OCI-LY3 (cell line): ENCODE results near the gene CCDC12.

Experiments used
- H2AFZ ChIP-seq: fragments of 200-600, 300-600 bp; shearing (Covaris generic); 2 replicates; pipeline ENCODE4 v1.6.0; 2014; ENCODE audit warnings: antibody characterized with exemption, low read depth, low read length
- H3K27ac ChIP-seq: fragments of 200-600, 300-600 bp; sonication (generic); 2 replicates; pipeline ENCODE4 v1.5.1; 2014; ENCODE audit warnings: mild to moderate bottlenecking, low read length, moderate library complexity, mixed read lengths
- H3K27me3 ChIP-seq: fragments of 200-600, 300-600 bp; sonication (generic); 2 replicates; pipeline ENCODE4 v1.6.1; 2014; ENCODE audit warnings: low read depth, low read length, mixed read lengths
- H3K36me3 ChIP-seq: fragments of 200-600, 300-600 bp; sonication (generic); replicated peaks from 2 replicates; pipeline ENCODE3; 2014; ENCODE audit warnings: low read depth, low read length, mixed read lengths
- H3K4me1 ChIP-seq: fragments of 300-600, 200-600 bp; sonication (generic); 2 replicates; pipeline ENCODE4 v1.6.1; 2014; ENCODE audit warnings: low read length, mixed read lengths
- H3K4me2 ChIP-seq: fragments of 200-600, 300-600 bp; sonication (generic); 2 replicates; pipeline ENCODE4 v1.6.1; 2014; ENCODE audit warnings: low read length, mixed read lengths
- H3K4me3 ChIP-seq: fragments of 300-600, 200-600 bp; sonication (generic); 2 replicates; pipeline ENCODE4 v1.5.1; 2014; ENCODE audit warnings: antibody characterized with exemption, mild to moderate bottlenecking, low read length, moderate library complexity
- H3K79me2 ChIP-seq: fragments of 300-600, 200-600 bp; shearing (Covaris generic); 2 replicates; pipeline ENCODE4 v1.6.1; 2014; ENCODE audit warnings: mild to moderate bottlenecking, low read length, mixed read lengths
- H3K9ac ChIP-seq: fragments of 300-600, 200-600 bp; shearing (Covaris generic); 2 replicates; pipeline ENCODE4 v1.6.0; 2014; ENCODE audit warnings: mild to moderate bottlenecking, low read length, moderate library complexity
- H3K9me3 ChIP-seq: fragments of 200-600, 300-600 bp; shearing (Covaris generic); 2 replicates; pipeline ENCODE4 v1.6.1; 2014; ENCODE audit warnings: low read length, mixed read lengths; ENCODE audit not compliant: insufficient read depth
- H4K20me1 ChIP-seq: fragments of 200-600, 300-600 bp; sonication (generic); 2 replicates; pipeline ENCODE4 v1.6.1; 2016; ENCODE audit warnings: low read length, mixed read lengths; ENCODE audit not compliant: insufficient read depth
- CTCF ChIP-seq: fragments of 200-600, 300-600 bp; sonication (generic); IDR thresholded peaks from 2 replicates; pipeline ENCODE4 v1.5.1; 2014; ENCODE audit warnings: antibody characterized with exemption, low read length, low read depth
- EZH2phosphoT487 ChIP-seq: fragments of 200-600 bp; shearing (Covaris generic); IDR thresholded peaks from 2 replicates; pipeline ENCODE4 v1.6.1; 2018; ENCODE audit warnings: antibody characterized with exemption, mixed run types, low read depth

The CCDC12 gene

GRCh38 chr3:46887980-46888494 is 88.5 kb downstream of the CCDC12 start:
- Histone ChIP-seq H3K27ac (no peak overlapping the region), H3K27me3 (peaks cover 20% of the 10 kb centered on the region), H2AFZ (no peak overlapping the region)

GRCh38 chr3:46885612-46886011 is 90.9 kb downstream of the CCDC12 start:
- Histone ChIP-seq H3K9ac (no peak overlapping the region), H3K4me3 (no peak overlapping the region), H3K36me3 (no peaks in the 10 kb centered on the region), H3K4me1 (no peaks in the 10 kb centered on the region), H3K4me2 (no peak overlapping the region), H3K27me3 (peaks cover 12% of the 10 kb centered on the region; the same call in 1 of the 2 replicates), H4K20me1 (no peaks in the 10 kb centered on the region), H3K27ac (no peak overlapping the region), H3K79me2 (no peaks in the 10 kb centered on the region), H3K9me3 (no peaks in the 10 kb centered on the region), H2AFZ (no peak overlapping the region)
- TF ChIP-seq CTCF (no peak), EZH2phosphoT487 (no peak)

More at GRCh38 chr3:46887980-46888494, 88.5 kb downstream of the CCDC12 start:
- H3K4me3 ChIP-seq, result no peak overlapping the region
- H3K4me2 ChIP-seq, result no peak overlapping the region
- no peaks in the 10 kb centered on the region for H3K36me3 ChIP-seq
- no peaks in the 10 kb centered on the region for H3K9me3 ChIP-seq
- TF ChIP-seq CTCF, result no peak
- peaks cover 9% of the 10 kb centered on the region for H3K4me1 ChIP-seq
- H3K9ac ChIP-seq, result no peak overlapping the region
- H4K20me1 ChIP-seq, result no peaks in the 10 kb centered on the region
- no peaks in the 10 kb centered on the region for H3K79me2 ChIP-seq

- Histone ChIP-seq H4K20me1 (no peaks in the 10 kb centered on the region), H3K27me3 (peaks cover 12% of the 10 kb centered on the region; the same call in 1 of the 2 replicates)
- no peak for TF ChIP-seq EZH2phosphoT487
Observed at GRCh38 chr3:46884929-46885328, 91.6 kb downstream of the CCDC12 start.

GRCh38 chr3:46884427-46884826 is 92.1 kb downstream of the CCDC12 start:
- Histone ChIP-seq H3K4me2 (no peak overlapping the region), H2AFZ (no peak overlapping the region), H3K27ac (no peak overlapping the region), H3K4me1 (no peaks in the 10 kb centered on the region), H3K9me3 (no peaks in the 10 kb centered on the region), H3K79me2 (no peaks in the 10 kb centered on the region), H3K9ac (no peak overlapping the region), H3K27me3 (peaks cover 12% of the 10 kb centered on the region; the same call in 1 of the 2 replicates), H4K20me1 (no peaks in the 10 kb centered on the region), H3K4me3 (no peak overlapping the region), H3K36me3 (no peaks in the 10 kb centered on the region)
- TF ChIP-seq EZH2phosphoT487 (no peak), CTCF (no peak)

More at GRCh38 chr3:46884929-46885328, 91.6 kb downstream of the CCDC12 start:
- Histone ChIP-seq H3K36me3 (no peaks in the 10 kb centered on the region), H3K79me2 (no peaks in the 10 kb centered on the region), H3K4me1 (no peaks in the 10 kb centered on the region), H2AFZ (no peak overlapping the region), H3K9me3 (no peaks in the 10 kb centered on the region), H3K4me3 (no peak overlapping the region), H3K27ac (no peak overlapping the region), H3K9ac (no peak overlapping the region), H3K4me2 (no peak overlapping the region)
